Gastrocnemius medialis (tissue), 4 donors: Measurements from ENCODE around the gene BLACAT1.

ENCODE experiments used
- CTCF ChIP-seq, 5 experiments: fragments of 450-650 bp in 3 of 5; fragments of 200-600 bp in 2 of 5; sonication (generic) in 2 of 5; IDR thresholded peaks in 4 of 5; conservative IDR thresholded peaks in 1 of 5; 1 replicate in 4 of 5; 2 replicates in 1 of 5; pipeline ENCODE4 v1.5.1; 2016 to 2019; ENCODE audit warnings: antibody characterized with exemption in 5 of 5, mild to moderate bottlenecking in 3 of 5, moderate library complexity in 3 of 5
- POLR2A ChIP-seq, 2 donors: fragments of 450-650 bp; IDR thresholded peaks; one replicate each; pipeline ENCODE4 v1.6.1; 2017; ENCODE audit warnings: antibody characterized with exemption in 2 of 2, mild to moderate bottlenecking in 2 of 2, moderate library complexity in 2 of 2

DNA sequence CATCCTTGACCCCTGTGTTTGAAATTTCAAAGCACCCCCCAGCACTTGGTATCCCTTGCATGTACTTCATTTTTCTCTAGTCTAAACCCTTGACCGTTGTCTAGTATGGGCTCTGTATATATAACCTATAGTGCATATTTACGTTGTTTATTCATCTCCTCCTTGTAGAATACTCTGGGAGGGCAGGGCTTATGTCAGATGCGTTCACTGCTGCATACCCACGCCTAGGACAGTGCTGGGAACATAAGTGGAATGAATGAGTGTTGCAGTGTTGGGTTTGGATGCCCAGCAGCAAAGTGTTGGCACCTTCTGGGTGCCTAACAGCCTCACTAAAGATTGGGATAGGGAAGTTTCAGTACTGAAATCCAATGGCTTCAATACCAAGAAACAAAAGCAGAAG, 17.6 kb upstream of the BLACAT1 start:
- TF ChIP-seq CTCF (IDR thresholded peaks at IDR 0.05 in 4 of 5, conservative IDR thresholded peaks at IDR 0.05 in 1 of 5) (no peak), POLR2A (IDR thresholded peaks at IDR 0.05) (no peak)
